MG63 (cell line): Measurements from ENCODE around the gene ARMC10. TPM values are rescaled to one million over a fixed set of nuclear protein-coding genes. Genes with fewer than 3 reads are reported as not detected.
"Not testable (repeated sequence)": the region's sequence is repeated elsewhere in the genome, so short reads cannot be mapped to it uniquely, and the experiment has no call there.

Source experiments
- DNase-seq: peaks from one replicate; pipeline ENCODE4 v3.0.0-alpha.2; 2020
- H3K27me3 ChIP-seq: fragments of 250-450 bp; sonication (Bioruptor Pico); 2 replicates; pipeline ENCODE4 v1.5.1; 2020; ENCODE audit warnings: mild to moderate bottlenecking, moderate library complexity
- H3K36me3 ChIP-seq: fragments of 250-450 bp; sonication (Bioruptor Pico); 2 replicates; pipeline ENCODE4 v1.5.1; 2020; ENCODE audit warnings: mild to moderate bottlenecking, moderate library complexity
- H3K4me3 ChIP-seq: fragments of 250-450 bp; sonication (Bioruptor Pico); 2 replicates; pipeline ENCODE4 v1.5.1; 2020; ENCODE audit warnings: mild to moderate bottlenecking, moderate library complexity
- H3K9me3 ChIP-seq: fragments of 250-450 bp; sonication (Bioruptor Pico); 2 replicates; pipeline ENCODE4 v1.5.1; 2020; ENCODE audit warnings: mild to moderate bottlenecking, moderate library complexity
- total RNA-seq: library from RNA; depleted of rRNA; stranded (reverse); fragments of >200 nt; shearing (Covaris generic); gene quantifications from 2 replicates; pipeline ENCODE4 v1.2.3, GENCODE V29; 2014; ENCODE audit warnings: low replicate concordance; rRNA removed

ARMC10 gene
- total RNA-seq, 1 experiment from 2014 or later, result 32.3 TPM

- DNase-seq, result no peak
- Histone ChIP-seq H3K36me3 (no peaks in the 10 kb centered on the region), H3K27me3 (no peaks in the 10 kb centered on the region), H3K9me3 (no peaks in the 10 kb centered on the region), H3K4me3 (no peak overlapping the region)
Measured at GRCh38 chr7:103140061-103140460, 65.1 kb downstream of the ARMC10 start.

GRCh38 chr7:103140685-103141084 is 65.7 kb downstream of the ARMC10 start:
- DNase-seq, result no peak
- Histone ChIP-seq H3K9me3 (no peaks in the 10 kb centered on the region), H3K4me3 (no peak overlapping the region), H3K36me3 (no peaks in the 10 kb centered on the region), H3K27me3 (no peaks in the 10 kb centered on the region)

GRCh38 chr7:103141753-103142404 is 66.9 kb downstream of the ARMC10 start:
- H3K4me3 ChIP-seq, result no peak overlapping the region
- no peaks in the 10 kb centered on the region for H3K36me3 ChIP-seq
- peak; percentile 74 for DNase-seq
- H3K27me3 ChIP-seq, result no peaks in the 10 kb centered on the region
- H3K9me3 ChIP-seq, result no peaks in the 10 kb centered on the region

GRCh38 chr7:103142494-103142893 is 67.6 kb downstream of the ARMC10 start:
- H3K9me3 ChIP-seq, result no peaks in the 10 kb centered on the region
- H3K4me3 ChIP-seq, result no peak overlapping the region
- H3K27me3 ChIP-seq, result no peaks in the 10 kb centered on the region
- no peaks in the 10 kb centered on the region for H3K36me3 ChIP-seq
- peak; percentile 37 for DNase-seq

GRCh38 chr7:103143868-103144267 is 68.9 kb downstream of the ARMC10 start:
- H3K27me3 ChIP-seq, result no peaks in the 10 kb centered on the region

GRCh38 chr7:103144754-103145153 is 69.8 kb downstream of the ARMC10 start:
- not testable (repeated sequence) for H3K27me3 ChIP-seq, H3K9me3 ChIP-seq, DNase-seq, H3K4me3 ChIP-seq, H3K36me3 ChIP-seq

More at GRCh38 chr7:103143868-103144267, 68.9 kb downstream of the ARMC10 start:
- no peaks in the 10 kb centered on the region for H3K9me3 ChIP-seq
- DNase-seq, result no peak
- H3K36me3 ChIP-seq, result no peaks in the 10 kb centered on the region
- H3K4me3 ChIP-seq, result no peak overlapping the region

GRCh38 chr7:103148131-103148993 is 73.4 kb downstream of the ARMC10 start:
- Histone ChIP-seq H3K27me3 (no peaks in the 10 kb centered on the region), H3K36me3 (no peaks in the 10 kb centered on the region), H3K9me3 (no peaks in the 10 kb centered on the region), H3K4me3 (peak overlapping the region; percentile 64)
- no peak for DNase-seq

Other genes with a start within 250 kb of the ARMC10 start
- 0.13 TPM in 1 of 2 replicates, not detected in the other for gene LRRC17, start 162.1 kb upstream of the ARMC10 start, total RNA-seq
- 0.25 and 1.3 TPM in 2 replicates for gene FBXL13, start 344 bp upstream of the ARMC10 start, total RNA-seq
- 4.8 TPM in 2 replicates for gene NAPEPLD, start 74.0 kb downstream of the ARMC10 start, total RNA-seq
- 44.3 and 56.3 TPM in 2 replicates for gene PMPCB, start 222.3 kb downstream of the ARMC10 start, total RNA-seq